Lung microvascular endothelial cell (primary cell): ENCODE data around the gene TMC6. TPM values are rescaled to one million over a fixed set of nuclear protein-coding genes. Genes with fewer than 3 reads are reported as not detected.

ENCODE experiments used
- DNase-seq, 2 donors: peaks; one replicate each; pipeline versions ENCODE4 v3.0.0 to v3.0.0-alpha.2; 2010; ENCODE audit warnings: low read depth in 2 of 2
- total RNA-seq: library from RNA; depleted of rRNA; stranded (reverse); fragments of >200 nt; gene quantifications from 2 replicates; pipeline ENCODE4 v1.2.1, GENCODE V29; 2014

The TMC6 gene
- total RNA-seq, 1 donor from 2014 or later: 31.9 TPM

- DNase-seq: no peak
These were observed 16.6 kb downstream of the TMC6 start for GRCh38 chr17:78111727-78112517.

- DNase-seq: no peak
These were observed 17.4 kb downstream of the TMC6 start for GRCh38 chr17:78111016-78111726.

DNA sequence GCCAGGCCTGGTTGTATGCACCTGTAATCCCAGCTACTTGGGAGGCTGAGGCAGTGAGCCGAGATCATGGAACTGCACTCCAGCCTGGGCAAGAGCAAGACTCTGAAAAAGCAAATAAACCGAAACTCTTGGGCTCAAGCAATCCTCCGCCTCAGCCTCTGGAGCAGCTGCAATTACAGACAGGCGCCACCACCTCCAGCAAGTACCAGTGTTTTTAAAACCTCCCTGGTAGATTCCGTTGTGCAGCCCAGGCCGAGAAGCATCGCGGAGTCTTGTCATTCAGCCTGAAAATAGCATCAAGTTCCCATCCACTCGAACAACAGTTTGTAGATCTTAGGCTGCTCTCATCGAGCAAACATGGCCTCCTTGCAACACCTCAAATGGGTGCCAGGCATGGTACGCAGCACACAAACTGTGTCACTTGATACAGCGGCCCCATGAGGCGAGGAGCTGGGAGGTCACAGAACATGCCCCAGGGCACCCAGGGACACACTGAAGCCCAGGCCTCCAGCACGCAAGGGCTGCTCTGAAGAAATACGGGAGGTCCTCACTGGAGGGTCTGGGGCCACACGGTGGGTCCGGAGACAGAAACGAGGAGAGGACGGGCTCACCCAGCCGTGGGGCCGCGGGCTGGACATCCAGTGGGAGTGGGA is 18.1 kb downstream of the TMC6 start:
- DNase-seq: no peak

GRCh38 chr17:78109489-78109761 is 19.1 kb downstream of the TMC6 start:
- DNase-seq: no peak

DNA sequence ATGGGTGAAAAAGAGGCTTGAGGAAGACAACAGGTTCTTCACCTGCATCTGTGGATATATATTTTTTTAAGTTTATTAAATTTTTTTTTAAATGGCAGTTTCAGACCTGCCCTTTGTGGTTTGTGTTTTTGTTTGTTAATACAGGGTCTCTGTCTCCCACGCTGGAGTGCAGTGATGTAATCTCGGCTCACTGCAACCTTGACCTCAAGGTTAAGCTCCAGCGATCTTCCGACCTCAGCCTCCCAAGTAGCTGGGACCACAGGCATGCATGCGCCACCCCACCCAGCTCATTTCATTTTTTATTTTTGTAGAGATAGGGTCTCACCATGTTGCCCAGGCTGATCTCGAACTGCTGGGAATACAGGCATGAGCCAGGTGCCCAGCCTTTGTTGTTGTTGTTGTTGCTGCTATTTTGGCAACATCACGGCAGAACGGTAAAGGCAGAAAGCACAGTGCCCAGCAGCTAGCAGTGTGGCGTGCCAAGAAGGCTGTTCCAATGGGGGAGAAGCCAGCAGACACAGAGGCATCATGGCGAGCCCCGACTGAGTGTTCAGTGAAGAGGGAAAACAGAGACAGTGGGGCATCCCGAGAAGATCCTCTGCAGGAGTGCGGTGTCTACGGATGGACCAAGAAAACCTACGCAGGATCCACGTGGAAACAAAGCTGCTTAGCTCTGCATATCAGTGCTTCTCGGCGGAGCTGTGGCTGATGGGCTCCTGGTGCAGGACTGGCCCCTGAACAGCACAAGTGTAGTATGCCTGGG is 19.6 kb downstream of the TMC6 start:
- no peak for DNase-seq

- no peak for DNase-seq
These were observed 20.4 kb downstream of the TMC6 start for GRCh38 chr17:78107976-78108725.

- no peak for DNase-seq
These were observed 21.1 kb downstream of the TMC6 start for GRCh38 chr17:78107457-78107856.

- no peak for DNase-seq
These were observed 22.3 kb downstream of the TMC6 start for GRCh38 chr17:78106211-78106610.

GRCh38 chr17:78105551-78105950 is 23.0 kb downstream of the TMC6 start:
- DNase-seq: peak; percentile 20 to 69

GRCh38 chr17:78105101-78105500 is 23.5 kb downstream of the TMC6 start:
- DNase-seq: peak; percentile 22 to 29

DNA sequence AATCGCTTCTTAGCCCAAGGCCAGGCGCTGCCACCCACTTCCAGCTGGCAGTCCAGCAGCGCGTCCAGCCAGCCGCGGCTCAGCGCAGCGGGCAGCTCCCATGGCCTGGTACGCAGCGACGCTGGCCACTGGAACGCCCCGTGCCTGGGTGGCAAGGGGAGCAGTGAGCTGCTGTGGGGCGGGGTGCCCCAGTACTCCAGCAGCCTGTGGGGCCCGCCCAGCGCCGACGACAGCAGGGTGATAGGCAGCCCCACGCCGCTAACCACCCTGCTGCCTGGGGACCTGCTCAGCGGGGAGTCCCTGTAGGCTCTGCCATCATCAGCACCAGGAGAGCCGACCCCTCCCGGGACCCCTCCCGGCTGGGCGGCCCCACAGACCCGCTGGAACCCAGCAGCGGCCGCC is 24.0 kb downstream of the TMC6 start:
- DNase-seq: no peak

DNA sequence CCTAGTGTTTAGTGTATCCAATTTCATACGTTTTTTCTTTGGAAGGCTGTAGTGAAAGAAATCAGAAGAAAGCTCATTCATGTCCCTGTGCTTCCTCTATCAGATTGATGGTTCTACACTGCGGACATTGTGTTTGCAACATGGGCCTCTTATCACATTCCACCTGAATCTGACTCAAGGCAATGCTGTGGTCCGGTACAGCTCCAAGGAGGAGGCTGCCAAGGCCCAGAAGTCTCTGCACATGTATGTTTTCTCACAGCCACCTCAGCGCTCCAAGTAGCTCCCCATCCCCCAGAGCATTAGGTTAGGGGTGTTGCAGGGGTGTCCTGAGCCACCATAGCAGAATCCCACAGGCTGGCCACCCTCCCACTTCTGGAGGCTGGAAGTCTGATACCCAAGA is 25.2 kb downstream of the TMC6 start:
- DNase-seq: no peak

DNA sequence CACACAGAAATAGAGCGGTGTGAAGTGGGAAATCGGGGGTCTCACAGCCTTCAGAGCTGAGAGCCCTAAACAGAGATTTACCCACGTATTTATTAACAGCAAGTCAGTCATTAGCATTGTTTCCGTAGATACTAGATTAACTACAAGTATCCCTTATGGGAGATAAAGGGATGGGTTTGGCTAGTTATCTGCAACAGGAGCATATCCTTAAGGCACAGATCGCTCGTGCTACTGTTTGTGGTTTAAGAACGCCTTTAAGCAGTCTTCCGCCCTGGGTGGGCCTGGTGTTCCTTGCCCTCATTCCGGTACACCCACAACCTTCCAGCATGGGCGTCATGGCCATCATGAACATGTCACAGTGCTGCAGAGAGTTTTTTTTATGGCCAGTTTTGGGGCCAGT is 27.0 kb downstream of the TMC6 start:
- DNase-seq: no peak

DNA sequence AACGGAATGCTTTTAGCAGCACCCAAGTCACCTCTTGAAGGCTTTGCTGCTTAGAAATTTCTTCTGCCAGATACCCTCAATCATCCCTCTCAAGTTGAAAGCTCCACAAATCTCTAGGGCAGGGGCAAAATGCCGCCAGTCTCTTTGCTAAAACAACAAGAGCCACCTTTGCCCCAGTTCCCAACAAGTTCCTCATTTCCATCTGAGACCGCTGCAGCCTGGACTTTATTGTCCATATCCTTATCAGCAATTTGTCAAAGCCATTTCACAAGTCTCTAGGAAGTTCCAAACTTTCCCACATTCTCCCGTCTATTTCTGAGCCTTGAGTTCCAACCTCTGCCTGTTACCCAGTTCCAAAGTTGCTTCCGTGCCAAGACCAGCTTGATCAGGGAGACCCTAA is 27.4 kb downstream of the TMC6 start:
- DNase-seq: no peak

DNA sequence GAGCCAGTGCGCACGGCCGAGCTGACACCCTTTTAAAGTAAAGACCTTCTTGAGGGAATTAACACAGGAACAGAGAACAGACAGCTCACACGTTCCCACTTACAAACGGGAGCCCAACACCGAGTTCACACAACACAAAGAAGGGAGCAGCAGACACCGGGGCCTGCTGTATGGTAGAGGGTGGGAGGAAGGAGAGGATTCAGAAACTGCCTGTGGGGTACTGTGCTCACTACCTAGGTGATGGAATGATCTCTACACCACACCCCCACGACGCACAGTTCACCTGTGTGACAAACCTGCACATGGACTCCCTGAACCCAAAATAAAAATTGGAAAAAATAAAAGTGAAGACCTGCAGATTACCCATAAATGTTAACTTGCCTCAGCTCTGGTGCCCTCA is 32.5 kb downstream of the TMC6 start:
- no peak for DNase-seq

DNA sequence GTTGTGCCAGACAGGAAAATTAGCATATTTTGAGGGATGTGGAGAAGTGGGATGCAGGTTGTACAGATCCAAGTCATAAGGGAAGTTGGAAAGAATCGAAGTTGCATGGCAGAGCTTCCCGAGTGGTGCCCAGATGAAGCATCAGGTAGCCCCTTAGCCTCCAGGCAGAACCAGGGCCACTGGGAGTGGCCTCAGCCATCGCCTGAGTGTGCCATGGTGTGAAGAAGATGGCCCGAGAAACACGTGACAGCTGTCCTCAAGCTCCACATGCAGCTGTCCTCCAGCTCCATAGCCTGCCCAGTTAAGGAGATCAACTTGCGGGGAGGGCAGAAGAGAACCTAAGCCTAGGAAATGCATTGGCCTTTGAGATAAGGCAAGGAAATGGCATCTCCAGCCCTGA is 33.5 kb downstream of the TMC6 start:
- no peak for DNase-seq

GRCh38 chr17:78092794-78093324 is 35.7 kb downstream of the TMC6 start:
- no peak for DNase-seq

DNA sequence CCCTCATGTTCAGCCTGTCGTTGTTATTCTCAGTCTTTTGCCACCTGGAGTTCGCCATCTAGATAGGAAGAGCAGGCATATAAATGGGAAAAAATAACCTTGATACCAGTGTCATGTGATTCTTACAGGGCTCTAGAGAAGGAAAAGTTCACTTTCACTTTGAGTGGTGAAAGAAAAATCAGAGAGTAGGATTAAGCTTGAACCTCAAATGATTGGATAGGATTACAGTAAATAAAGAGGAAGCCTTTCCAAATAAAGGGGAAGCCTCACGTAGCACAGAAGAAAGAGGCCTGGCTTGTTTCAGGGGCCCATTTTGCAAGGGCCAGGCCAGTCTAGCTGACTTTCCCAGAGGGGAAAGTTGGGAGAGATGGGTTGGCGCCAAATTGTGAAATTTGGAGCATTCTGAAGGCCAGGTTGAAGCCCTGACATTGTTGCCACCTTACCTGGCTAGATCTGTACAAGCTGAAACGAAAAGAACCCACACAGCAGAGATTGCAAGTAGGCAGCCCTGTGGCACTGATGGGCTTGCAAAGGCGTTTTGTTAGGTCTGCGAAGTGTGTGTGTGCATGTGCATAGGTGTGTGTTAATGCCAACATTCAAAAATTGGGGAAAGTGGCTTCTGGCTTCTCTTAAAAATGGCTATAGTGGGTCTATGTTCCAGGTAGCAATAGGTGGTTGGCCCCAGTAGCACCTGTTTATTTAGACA is 38.8 kb downstream of the TMC6 start:
- DNase-seq: peak in 1 of 2 donors; percentile 42

GRCh38 chr17:78088529-78088928 is 40.0 kb downstream of the TMC6 start:
- DNase-seq: no peak

DNA sequence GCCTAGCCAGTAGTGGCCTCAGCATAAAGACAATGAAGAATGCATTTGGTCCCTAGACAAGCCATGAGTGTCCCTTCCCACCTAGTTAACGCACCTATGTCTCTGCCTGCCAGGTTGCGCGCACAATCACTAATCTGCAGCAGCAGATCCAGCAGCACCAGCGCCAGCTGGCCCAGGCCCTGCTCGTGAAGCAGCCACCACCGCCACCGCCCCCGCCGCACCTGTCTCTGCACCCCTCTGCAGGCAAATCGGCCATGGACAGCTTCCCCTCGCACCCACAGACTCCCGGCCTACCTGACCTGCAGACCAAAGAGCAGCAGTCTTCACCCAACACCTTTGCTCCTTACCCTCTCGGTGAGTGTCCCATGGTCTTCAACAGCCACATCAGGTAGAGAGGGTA is 41.8 kb downstream of the TMC6 start:
- DNase-seq: no peak
